Umbilical cord (tissue), 2 donors: Measurements from ENCODE around the gene ACBD3. TPM values are rescaled to one million over a fixed set of nuclear protein-coding genes. Genes with fewer than 3 reads are reported as not detected.

Source experiments
- DNase-seq: peaks from one replicate; pipeline ENCODE4 v3.0.0-alpha.2; 2015; ENCODE audit warnings: low spot score
- total RNA-seq: library from RNA; depleted of rRNA; stranded (reverse); fragments of >200 nt; gene quantifications from one replicate; pipeline ENCODE4 v1.2.3, GENCODE V29; 2014; ENCODE audit warnings: low replicate concordance; ENCODE audit not compliant: insufficient read depth

ACBD3 gene
- total RNA-seq, 1 donor from 2014 or later, result 79.2 TPM

- no peak for DNase-seq
Measured at GRCh38 chr1:226134170-226135058, 52.1 kb downstream of the ACBD3 start.

DNA sequence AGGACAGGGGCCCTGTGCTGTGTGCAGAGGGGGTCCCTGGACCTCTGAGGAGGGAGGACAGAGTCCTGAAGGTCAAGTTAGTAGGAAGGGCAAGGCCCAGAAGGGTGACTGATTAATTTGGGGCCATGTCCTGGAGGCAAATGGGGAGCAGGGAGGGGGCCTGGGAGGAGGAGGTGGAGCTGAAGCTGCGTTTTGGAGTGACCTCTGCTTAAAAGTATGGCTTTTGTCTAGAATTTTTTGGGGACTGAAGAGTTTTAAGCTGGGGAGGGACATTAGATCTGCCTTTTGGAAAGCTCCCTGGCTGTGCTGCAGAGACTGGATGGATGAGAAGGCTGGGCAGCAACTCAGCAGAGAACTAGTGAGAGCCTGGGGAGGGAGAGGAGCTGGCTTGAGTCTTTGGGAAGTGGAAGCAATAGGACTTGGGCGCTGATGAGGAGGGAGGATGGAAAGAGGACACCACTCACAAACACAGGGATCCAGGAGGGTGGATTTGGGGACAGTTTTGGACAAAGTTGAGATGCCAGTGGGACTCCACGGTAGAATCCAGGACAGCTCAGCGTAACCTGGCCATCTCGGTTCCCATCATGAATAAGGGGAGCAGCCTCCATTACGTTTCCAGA is 52.9 kb downstream of the ACBD3 start:
- DNase-seq, result no peak

DNA sequence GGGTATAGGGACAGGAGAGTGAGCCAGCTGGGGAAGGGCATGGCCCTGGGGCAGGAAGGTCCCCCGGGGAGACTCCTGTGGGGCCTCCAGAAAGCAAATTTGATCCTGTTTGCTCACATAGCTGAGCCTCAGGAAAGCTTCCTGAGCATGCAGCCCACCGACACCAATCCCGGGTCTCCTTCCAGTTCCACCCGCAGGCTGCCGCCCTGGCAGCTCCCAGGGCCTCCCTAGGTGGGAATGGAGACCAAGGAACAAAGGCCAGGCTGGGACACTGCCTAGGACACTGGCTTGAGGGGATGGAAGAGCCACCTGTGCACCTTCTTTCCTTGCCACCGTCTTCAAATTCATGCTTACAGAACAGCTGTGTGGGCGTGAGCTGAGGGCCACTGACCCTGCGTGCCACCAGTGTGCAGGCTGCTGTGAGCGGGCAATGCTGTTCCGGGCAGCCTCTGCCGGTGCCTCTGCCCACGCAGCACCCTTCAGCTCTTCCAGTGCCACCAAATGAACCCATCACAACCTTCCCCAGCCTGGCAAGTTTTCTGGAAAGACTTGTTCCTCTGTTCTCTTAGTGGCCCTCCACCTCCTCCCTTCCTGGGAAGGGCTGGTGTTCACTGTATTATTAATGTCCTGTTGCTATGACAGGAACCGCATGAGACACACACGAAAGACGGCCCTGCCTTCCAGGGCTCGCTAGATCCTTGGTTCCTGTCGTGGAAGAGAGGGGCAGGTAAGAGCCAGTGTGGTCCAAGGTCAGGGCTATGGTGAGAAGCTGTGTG is 53.6 kb downstream of the ACBD3 start:
- no peak for DNase-seq

GRCh38 chr1:226131639-226132038 is 54.9 kb downstream of the ACBD3 start:
- no peak for DNase-seq

DNA sequence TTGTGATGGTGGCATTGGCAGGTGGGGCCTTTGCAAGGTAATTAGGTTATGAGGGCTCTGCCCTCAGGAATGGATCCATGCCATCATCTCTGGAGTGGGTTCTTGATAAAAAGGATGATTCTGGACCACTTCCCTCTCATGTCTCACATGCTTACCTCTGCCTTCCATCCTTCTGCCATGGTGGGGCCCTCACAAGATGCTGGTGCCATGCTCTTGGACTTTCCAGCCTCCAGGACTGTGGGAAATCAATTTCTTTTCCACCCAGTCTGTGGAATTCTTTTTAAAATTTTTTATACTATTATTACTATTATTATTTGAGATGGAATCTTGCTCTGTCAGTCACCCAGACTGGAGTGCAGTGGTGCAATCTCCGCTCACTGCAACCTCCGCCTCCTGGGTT is 57.3 kb downstream of the ACBD3 start:
- DNase-seq, result no peak

- DNase-seq, result peak; percentile 65
Measured at GRCh38 chr1:226128487-226129075, 58.0 kb downstream of the ACBD3 start.

DNA sequence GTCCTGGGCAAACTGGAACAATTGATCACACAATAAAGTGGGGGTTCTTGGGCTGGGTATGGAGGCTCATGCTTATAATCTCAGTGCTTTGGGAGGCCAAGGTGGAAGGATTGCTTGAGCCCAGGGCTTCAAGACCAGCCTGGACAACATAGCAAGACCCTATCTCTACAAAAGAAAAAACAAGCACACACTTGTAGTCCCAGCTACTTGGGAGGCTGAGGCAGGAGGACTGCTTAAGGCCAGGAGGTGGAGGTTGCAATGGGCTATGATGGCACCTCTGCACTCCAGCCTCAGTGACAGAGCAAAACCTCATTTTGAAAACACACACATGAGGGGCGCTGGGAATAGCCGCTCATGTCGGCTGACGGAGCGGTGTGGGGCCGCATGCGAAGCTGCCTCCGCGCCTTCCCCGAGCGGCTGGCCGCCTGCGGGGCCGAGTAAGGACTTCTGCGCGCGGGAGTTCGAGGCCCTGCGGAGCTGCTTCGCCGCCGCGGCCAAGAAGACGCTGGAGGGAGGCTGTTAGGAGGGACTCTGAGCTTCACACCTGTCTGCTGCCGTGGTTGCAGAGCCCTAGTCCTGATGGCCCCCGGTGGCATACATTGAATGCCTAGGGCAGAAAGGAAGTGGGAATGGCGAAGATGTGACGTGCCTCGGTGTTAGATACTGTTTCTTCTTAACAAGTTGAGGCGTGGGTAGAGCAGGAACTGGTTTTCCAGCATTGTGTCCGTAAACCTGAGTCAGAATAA is 59.5 kb downstream of the ACBD3 start:
- peak; percentile 59 for DNase-seq

DNA sequence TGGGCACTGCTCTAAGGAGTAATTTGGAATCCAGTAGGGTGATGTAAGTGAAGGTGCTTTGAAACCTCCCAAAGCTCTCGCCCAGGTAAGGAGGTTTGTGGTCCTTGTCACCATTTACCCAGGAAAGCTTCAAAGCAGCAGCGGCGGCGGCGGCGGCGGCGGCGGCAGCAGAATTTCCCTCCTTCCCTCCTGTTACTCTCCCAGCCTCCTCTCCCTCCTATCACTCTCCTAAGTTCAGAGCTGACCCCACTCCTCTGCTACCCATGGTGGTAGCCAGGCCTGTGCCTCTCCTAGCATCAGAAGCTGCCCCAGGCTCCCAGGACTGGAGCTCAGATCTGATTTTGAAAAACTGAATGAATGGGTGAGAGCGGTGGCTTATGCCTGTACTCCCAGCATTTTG is 60.7 kb downstream of the ACBD3 start:
- no peak for DNase-seq

- DNase-seq, result peak; percentile 83
Measured at GRCh38 chr1:226125097-226125630, 61.4 kb downstream of the ACBD3 start.

GRCh38 chr1:226123591-226124471 is 62.7 kb downstream of the ACBD3 start:
- DNase-seq, result no peak

GRCh38 chr1:226123212-226123560 is 63.4 kb downstream of the ACBD3 start:
- no peak for DNase-seq

DNA sequence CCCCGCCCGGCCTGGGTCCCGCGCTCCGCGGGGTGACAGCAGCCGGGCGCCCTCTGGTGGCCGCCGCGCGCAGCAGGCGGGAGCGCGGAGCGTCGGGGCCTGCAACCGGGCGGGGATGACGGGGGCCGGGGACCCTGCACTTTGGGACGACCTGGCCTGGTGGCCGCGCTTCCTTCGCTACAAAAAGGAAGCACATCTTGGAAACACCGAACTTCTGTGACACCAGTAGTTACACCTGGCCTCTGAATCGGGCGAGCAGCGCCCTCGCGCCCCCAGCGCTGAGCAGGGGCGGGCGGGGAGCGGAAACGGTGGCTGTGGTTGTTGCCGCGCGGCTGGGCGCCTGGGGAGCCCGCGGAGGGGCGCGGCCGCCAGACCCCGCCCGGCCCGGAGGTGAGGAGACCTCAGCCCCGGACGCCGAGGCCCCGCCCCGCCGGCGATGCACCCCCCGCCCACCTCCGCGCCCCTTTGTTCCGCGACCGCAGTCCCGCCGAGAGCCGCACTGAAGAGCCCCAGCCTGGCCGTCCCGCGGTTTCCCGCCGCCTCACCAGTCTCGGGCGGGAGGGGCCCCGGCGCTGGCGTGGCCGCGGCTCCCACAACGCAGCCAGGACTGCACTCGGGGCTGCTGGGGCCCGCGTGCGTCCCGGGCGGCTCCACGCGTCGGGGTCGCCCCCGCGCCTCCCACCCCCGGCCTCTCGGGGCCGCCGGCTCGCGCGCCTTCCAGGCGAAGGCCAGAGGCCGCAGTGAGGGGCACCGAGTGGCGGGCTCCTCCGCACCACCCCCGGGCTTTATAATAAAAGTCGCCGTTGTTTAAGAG is 64.7 kb downstream of the ACBD3 start:
- DNase-seq, result peak; percentile 43

DNA sequence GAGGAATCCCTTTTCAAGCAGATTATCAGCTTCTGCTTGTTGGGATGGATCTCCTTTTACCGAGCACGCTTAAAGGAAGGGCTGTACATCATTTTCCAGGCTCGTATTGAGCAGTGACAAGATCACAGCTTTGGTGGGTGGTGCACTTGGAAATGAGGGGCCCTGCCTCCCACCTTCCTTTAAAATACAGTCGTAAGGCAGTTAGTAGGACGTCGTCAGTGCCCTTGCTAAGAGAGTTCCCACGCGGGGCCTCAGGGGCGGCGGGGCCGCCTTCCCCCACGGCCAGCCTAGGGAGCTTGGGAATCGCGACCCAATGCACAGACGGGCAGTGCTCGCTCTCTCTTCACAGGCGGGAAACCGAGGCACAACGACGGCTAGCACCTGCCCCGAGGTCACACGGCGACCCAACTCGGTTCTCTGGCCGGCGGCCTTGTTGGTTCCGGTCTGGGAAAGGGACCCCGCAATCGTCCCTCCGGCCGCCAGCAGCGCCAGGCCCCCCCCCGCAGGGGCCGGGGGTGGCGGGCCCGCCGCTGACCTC is 65.4 kb downstream of the ACBD3 start:
- DNase-seq, result no peak

DNA sequence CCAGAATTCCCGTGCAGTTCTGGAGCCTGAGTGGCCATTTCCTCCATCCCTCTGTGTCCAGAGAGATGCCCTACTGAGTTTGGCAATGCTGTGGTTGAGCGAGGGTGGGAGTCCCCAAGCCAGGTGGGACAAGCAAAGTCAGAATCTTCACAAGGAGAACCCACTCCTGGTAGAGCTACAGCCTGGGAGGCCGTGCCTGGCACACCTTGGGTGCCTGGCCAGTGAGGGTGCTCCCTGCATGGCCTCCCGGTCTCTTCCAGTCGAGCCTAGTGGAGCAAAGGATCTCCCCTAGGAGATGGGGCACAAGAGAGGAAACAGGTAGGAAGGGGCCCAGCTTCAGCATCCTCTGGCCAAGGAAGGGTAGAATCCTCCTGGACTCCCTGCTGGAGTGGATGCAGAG is 66.1 kb downstream of the ACBD3 start:
- no peak for DNase-seq

GRCh38 chr1:226119169-226119568 is 67.4 kb downstream of the ACBD3 start:
- no peak for DNase-seq

GRCh38 chr1:226118357-226118756 is 68.2 kb downstream of the ACBD3 start:
- DNase-seq, result no peak

DNA sequence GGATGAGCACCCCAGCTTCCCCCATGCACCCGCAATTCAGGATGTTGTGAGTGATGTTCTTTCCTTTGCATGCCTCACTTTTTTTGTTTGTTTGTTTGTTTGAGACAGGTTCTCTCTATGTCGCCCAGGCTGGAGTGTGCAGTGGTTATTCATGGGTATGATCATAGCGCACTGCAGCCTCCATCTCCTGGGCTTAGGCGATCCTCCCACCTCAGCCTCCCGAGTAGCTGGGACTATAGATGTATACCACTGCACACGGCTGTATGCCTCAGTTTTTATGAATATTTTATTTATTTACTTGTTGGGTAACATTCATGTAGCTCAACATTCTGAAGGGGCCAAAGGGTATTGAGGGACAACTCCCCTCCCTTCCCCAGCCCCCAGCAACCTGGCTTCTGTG is 69.2 kb downstream of the ACBD3 start:
- no peak for DNase-seq

DNA sequence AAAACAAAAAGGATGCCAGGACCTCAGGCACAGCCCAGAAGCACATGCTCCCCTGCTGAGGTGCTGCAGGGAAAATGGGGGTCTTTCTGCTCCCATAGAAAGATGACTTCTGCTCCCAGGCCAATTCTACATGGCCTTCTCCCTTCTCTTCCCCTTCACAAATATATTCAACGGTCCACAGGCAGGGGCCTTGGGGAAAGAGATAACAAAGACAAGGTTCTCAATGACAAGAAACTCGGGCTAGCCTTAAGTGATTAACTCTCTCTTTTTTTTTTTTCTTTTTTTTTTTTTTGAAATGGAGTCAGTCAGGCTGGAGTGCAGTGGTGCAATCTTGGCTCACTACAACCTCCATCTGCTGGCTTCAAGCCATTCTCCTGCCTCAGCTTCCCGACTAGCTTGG is 69.9 kb downstream of the ACBD3 start:
- no peak for DNase-seq

- DNase-seq, result no peak
Measured at GRCh38 chr1:226112626-226113025, 73.9 kb downstream of the ACBD3 start.
